H1 (cell line): ENCODE data around the gene HOXA11. TPM values are rescaled to one million over a fixed set of nuclear protein-coding genes. Genes with fewer than 3 reads are reported as not detected.

Experiments used
- CTCF ChIA-PET: fragments of 300-600 bp; sonication (Branson Sonifier 250); formaldehyde crosslinking; loops from one replicate; lab custom pipeline; 2021; ENCODE audit not compliant: partially characterized antibody; lab: Charles Lee
- POLR2A ChIA-PET: fragments of 300-600 bp; sonication (Branson Sonifier 250); formaldehyde crosslinking; loops from one replicate; lab custom pipeline; 2021; ENCODE audit warnings: inconsistent platforms; ENCODE audit not compliant: partially characterized antibody; lab: Charles Lee
- DNase-seq, 2 experiments: peaks; one replicate each; pipeline versions ENCODE4 v3.0.0 to v3.0.0-alpha.2; 2010 to 2022; ENCODE audit warnings: low spot score in 2 of 2, low read depth in 1 of 2, mixed read lengths in 1 of 2
- FAIRE-seq: peaks from 2 replicates; lab custom pipeline; 2011; peaks lifted over from hg19 to GRCh38; lab: Jason Lieb, UNC
- H2AFZ ChIP-seq: 2 replicates; pipeline ENCODE4 v1.8.1; 2012; ENCODE audit warnings: low read length, inconsistent platforms
- H2AK5ac ChIP-seq: 2 replicates; pipeline ENCODE4 v1.6.1; 2013; ENCODE audit warnings: low read depth, low read length
- H2BK120ac ChIP-seq: replicated peaks from 2 replicates; pipeline ENCODE3; 2013; ENCODE audit warnings: low read depth, low read length, inconsistent platforms
- H2BK12ac ChIP-seq: 2 replicates; pipeline ENCODE4 v1.6.1; 2013; ENCODE audit warnings: low read depth, low read length
- H2BK15ac ChIP-seq: 2 replicates; pipeline ENCODE4 v1.6.1; 2013; ENCODE audit warnings: low read length
- H2BK20ac ChIP-seq: 2 replicates; pipeline ENCODE4 v1.6.1; 2013; ENCODE audit warnings: low read length
- H2BK5ac ChIP-seq: 2 replicates; pipeline ENCODE4 v1.6.1; 2013; ENCODE audit warnings: low read depth, low read length
- H3K14ac ChIP-seq: 2 replicates; pipeline ENCODE4 v1.6.1; 2013; ENCODE audit warnings: inconsistent platforms; ENCODE audit not compliant: insufficient read length
- H3K18ac ChIP-seq: 2 replicates; pipeline ENCODE4 v1.6.1; 2013; ENCODE audit warnings: low read length; ENCODE audit errors: extremely low read depth
- H3K23ac ChIP-seq: 2 replicates; pipeline ENCODE4 v1.6.1; 2013; ENCODE audit warnings: inconsistent platforms; ENCODE audit not compliant: insufficient read length
- H3K23me2 ChIP-seq: 2 replicates; pipeline ENCODE4 v1.6.1; 2013; ENCODE audit warnings: low read depth, low read length
- H3K27ac ChIP-seq: 2 replicates; pipeline ENCODE4 v1.6.1; 2011; ENCODE audit warnings: low read depth, low read length, inconsistent platforms
- H3K27me3 ChIP-seq, 4 experiments: replicated peaks in 1 of 4; 1 replicate in 1 of 4; 2 replicates in 3 of 4; pipeline versions ENCODE4 v1.6.1 to v1.8.1; 2011 to 2013; ENCODE audit warnings: low read length in 3 of 4, mild to moderate bottlenecking in 3 of 4, inconsistent platforms in 2 of 4, mixed read lengths in 2 of 4, moderate library complexity in 1 of 4; ENCODE audit not compliant: control insufficient read depth in 3 of 4, insufficient read depth in 3 of 4; ENCODE audit errors: extremely low read depth in 1 of 4
- H3K36me3 ChIP-seq, 4 experiments: 2 replicates each; pipeline versions ENCODE4 v1.6.1 to v1.8.1; 2011 to 2013; ENCODE audit warnings: mild to moderate bottlenecking in 4 of 4, low read length in 3 of 4, moderate library complexity in 2 of 4, control low read depth in 1 of 4, inconsistent platforms in 1 of 4; ENCODE audit not compliant: insufficient read depth in 4 of 4, control insufficient read depth in 2 of 4
- H3K4ac ChIP-seq: replicated peaks from 2 replicates; pipeline ENCODE3; 2013; ENCODE audit warnings: low read length, low read depth, mixed read lengths, inconsistent platforms; ENCODE audit not compliant: insufficient read length
- H3K4me1 ChIP-seq, 4 experiments: replicated peaks in 1 of 4; 1 replicate in 1 of 4; 2 replicates in 3 of 4; pipeline versions ENCODE4 v1.6.1 to v1.8.1; 2011 to 2013; ENCODE audit warnings: low read length in 3 of 4, inconsistent platforms in 2 of 4, mixed read lengths in 1 of 4; ENCODE audit not compliant: insufficient read depth in 4 of 4, control insufficient read depth in 3 of 4
- H3K4me2 ChIP-seq, 2 experiments: 2 replicates each; pipeline versions ENCODE4 v1.6.1 to v1.8.1; 2011 to 2013; ENCODE audit warnings: low read depth in 2 of 2, low read length in 2 of 2, control low read depth in 1 of 2, inconsistent platforms in 1 of 2, mild to moderate bottlenecking in 1 of 2; ENCODE audit not compliant: insufficient read depth in 1 of 2
- H3K4me3 ChIP-seq, 4 experiments: fragments of 200-600, 300-600 bp in 1 of 4; sonication (generic), shearing (Covaris generic), sonication (Bioruptor Twin) in 1 of 4; 2 replicates each; pipeline versions ENCODE4 v1.5.1 to v1.8.1; 2011 to 2016; ENCODE audit warnings: low read length in 4 of 4, low read depth in 3 of 4, control low read depth in 2 of 4, inconsistent platforms in 2 of 4, mild to moderate bottlenecking in 2 of 4, mixed read lengths in 1 of 4, moderate library complexity in 1 of 4; ENCODE audit not compliant: insufficient read depth in 2 of 4; ENCODE audit errors: extremely low read depth in 1 of 4
- H3K56ac ChIP-seq: replicated peaks from 2 replicates; pipeline ENCODE3; 2013; ENCODE audit warnings: low read depth, mild to moderate bottlenecking, mixed read lengths, low read length, inconsistent platforms; ENCODE audit not compliant: insufficient read length
- H3K79me1 ChIP-seq: 2 replicates; pipeline ENCODE4 v1.6.1; 2013; ENCODE audit warnings: low read depth, low read length, control low read depth
- H3K79me2 ChIP-seq, 2 experiments: 2 replicates each; pipeline versions ENCODE4 v1.6.1 to v1.8.1; 2012 to 2013; ENCODE audit warnings: low read length in 2 of 2, mild to moderate bottlenecking in 2 of 2, inconsistent platforms in 1 of 2; ENCODE audit not compliant: insufficient read depth in 2 of 2, control insufficient read depth in 1 of 2
- H3K9ac ChIP-seq, 4 experiments: replicated peaks in 1 of 4; 1 replicate in 1 of 4; 2 replicates in 3 of 4; pipeline versions ENCODE4 v1.6.1 to v1.8.1; 2011 to 2013; ENCODE audit warnings: low read depth in 3 of 4, low read length in 3 of 4, control low read depth in 2 of 4, mild to moderate bottlenecking in 2 of 4, moderate library complexity in 2 of 4, inconsistent platforms in 1 of 4; ENCODE audit errors: extremely low read depth in 1 of 4
- H3K9me3 ChIP-seq, 2 experiments: 2 replicates each; pipeline versions ENCODE4 v1.6.1 to v1.8.1; 2012 to 2013; ENCODE audit warnings: mild to moderate bottlenecking in 2 of 2, moderate library complexity in 2 of 2, control low read depth in 1 of 2, inconsistent platforms in 1 of 2, low read depth in 1 of 2, low read length in 1 of 2, mixed read lengths in 1 of 2; ENCODE audit not compliant: insufficient read depth in 2 of 2
- H4K20me1 ChIP-seq, 2 experiments: replicated peaks in 1 of 2; 2 replicates each; pipeline versions ENCODE3 to v1.8.1; 2011 to 2013; ENCODE audit warnings: inconsistent platforms in 2 of 2, low read length in 2 of 2, mild to moderate bottlenecking in 1 of 2; ENCODE audit not compliant: insufficient read depth in 2 of 2, control insufficient read depth in 1 of 2
- H4K5ac ChIP-seq: 2 replicates; pipeline ENCODE4 v1.6.1; 2013; ENCODE audit warnings: low read length, low read depth, mixed read lengths, inconsistent platforms; ENCODE audit not compliant: insufficient read length
- H4K8ac ChIP-seq: 2 replicates; pipeline ENCODE4 v1.8.0; 2013; ENCODE audit warnings: mild to moderate bottlenecking, moderate library complexity, low read length, inconsistent platforms; ENCODE audit not compliant: insufficient read depth; ENCODE audit errors: extremely low read depth
- H4K91ac ChIP-seq: replicated peaks from 2 replicates; pipeline ENCODE3; 2013; ENCODE audit warnings: low read length, mixed read lengths, inconsistent platforms; ENCODE audit not compliant: insufficient read length
- ASH2L ChIP-seq: fragments of 200-600, 300-600 bp; sonication (generic); IDR thresholded peaks from one replicate; pipeline ENCODE4 v1.7.1; 2017; ENCODE audit warnings: low read length
- ATF3 ChIP-seq: IDR thresholded peaks from 2 replicates; pipeline ENCODE4 v1.6.1; 2011; ENCODE audit warnings: low read depth, mild to moderate bottlenecking, low read length; ENCODE audit not compliant: insufficient read depth
- CHD1 ChIP-seq: IDR thresholded peaks from 2 replicates; pipeline ENCODE4 v1.6.1; 2012; ENCODE audit warnings: low read depth, low read length, improper control_type of control experiment
- GABPA ChIP-seq: IDR thresholded peaks from 2 replicates; pipeline ENCODE4 v1.6.1; 2011; ENCODE audit warnings: mild to moderate bottlenecking, low read length, moderate library complexity, borderline replicate concordance; ENCODE audit not compliant: insufficient read depth
- HDAC2 ChIP-seq, 2 experiments: fragments of 300-600 bp in 1 of 2; sonication (generic) in 1 of 2; IDR thresholded peaks; 2 replicates each; pipeline ENCODE4 v1.6.1; 2011 to 2012; ENCODE audit warnings: low read depth in 2 of 2, low read length in 2 of 2, mild to moderate bottlenecking in 2 of 2, moderate library complexity in 2 of 2, borderline replicate concordance in 1 of 2, inconsistent platforms in 1 of 2
- NANOG ChIP-seq: IDR thresholded peaks from 2 replicates; pipeline ENCODE4 v1.6.1; 2011; ENCODE audit warnings: low read length, low read depth, mild to moderate bottlenecking, inconsistent platforms; ENCODE audit not compliant: insufficient read depth, poor library complexity, severe bottlenecking
- RBBP5 ChIP-seq: IDR thresholded peaks from 2 replicates; pipeline ENCODE4 v1.7.1; 2012; ENCODE audit warnings: low read depth, mild to moderate bottlenecking, inconsistent platforms, low read length, moderate library complexity, borderline replicate concordance
- YY1 ChIP-seq: IDR thresholded peaks from 2 replicates; pipeline ENCODE4 v1.6.1; 2011; ENCODE audit warnings: low read depth, mild to moderate bottlenecking, low read length
- WGBS, 2 experiments: shearing (Covaris generic) in 1 of 2; methylation state at CpG; one replicate each; pipeline versions ENCODE4 v1.1.6 to v1.1.7; 2013 to 2015; ENCODE audit warnings: low lambda C conversion rate in 2 of 2, mixed read lengths in 2 of 2, inconsistent platforms in 1 of 2, low coverage in 1 of 2, missing lambda C conversion rate in 1 of 2; ENCODE audit not compliant: insufficient replicate concordance in 2 of 2, insufficient coverage in 1 of 2, insufficient read length in 1 of 2; ENCODE audit errors: extremely low coverage in 1 of 2, missing lambda C conversion rate in 1 of 2; 5-methylcytosine and 5-hydroxymethylcytosine counted together
- polyA plus RNA-seq, 7 experiments: library from polyadenylated mRNA; depleted of rRNA in 3 of 7; stranded (reverse) in 5 of 7; unstranded in 2 of 7; fragments of >200 nt in 5 of 7; fragments of 200-250 nt in 2 of 7; gene quantifications; 1 replicate in 5 of 7; 2 replicates in 1 of 7; 4 replicates in 1 of 7; pipeline versions ENCODE4 v1.2.1 to v1.2.3, GENCODE V29; 2011 to 2013; ENCODE audit warnings: missing spikeins in 2 of 7, mixed read lengths in 2 of 7
- total RNA-seq: library from RNA; stranded (reverse); fragmentation: NEBNext Ultra II Directional; extraction: Animal tissue kit (Norgen Biotek cat#: 25700); gene quantifications from 2 replicates; pipeline ENCODE4 v1.2.1, GENCODE V29; 2021

Gene HOXA11
- total and polyA plus RNA-seq, 2 of the 8 experiments (the other 6 are each of a cell fraction or from before 2014, with no cell fraction given) = not detected

DNA sequence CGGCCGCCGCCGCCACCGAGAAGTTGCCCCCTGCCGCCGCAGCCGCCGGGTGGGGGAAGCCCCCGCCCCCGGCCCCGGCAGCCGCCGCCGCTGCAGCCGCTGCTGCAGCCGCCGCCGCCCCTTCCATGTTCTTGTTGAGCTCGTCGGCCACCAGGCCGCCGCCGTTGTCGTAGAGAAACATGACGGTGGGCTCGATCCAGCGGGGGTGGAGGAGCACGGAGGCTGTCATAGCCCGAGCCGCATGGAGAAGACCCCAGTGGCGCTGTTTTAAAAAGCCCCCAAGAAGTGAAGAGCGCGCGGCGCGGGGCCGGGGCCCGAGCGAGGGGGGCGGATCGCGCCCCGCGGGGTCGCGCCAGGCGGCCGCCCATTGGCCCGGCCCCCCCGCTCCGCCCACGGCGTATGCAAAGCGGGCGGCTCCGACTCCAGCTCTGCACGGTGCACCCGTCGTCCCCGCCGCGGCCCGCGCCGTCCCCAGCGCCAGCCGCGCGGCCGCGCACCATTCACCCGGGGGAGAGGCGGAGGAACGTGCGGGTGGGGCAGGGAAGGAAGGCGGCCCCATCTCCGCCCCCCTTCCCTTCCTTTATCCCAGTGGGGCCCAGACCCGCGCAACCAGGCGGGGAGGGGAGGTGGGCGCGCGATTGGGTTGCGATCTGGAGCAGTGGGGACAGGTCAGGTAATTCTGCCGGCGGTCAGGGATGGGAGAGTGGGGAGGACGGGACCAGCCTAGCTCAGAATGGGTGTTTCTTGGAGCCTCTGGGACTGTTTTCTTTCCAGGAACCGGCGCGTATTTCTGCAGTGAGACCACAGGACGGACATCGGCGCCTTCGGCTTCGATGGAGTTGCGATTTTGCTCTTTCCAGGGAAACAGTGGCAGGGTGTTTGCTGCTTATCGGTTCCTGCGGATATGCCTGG, 15.1 kb upstream of the HOXA11 start, which contains the start of gene HOXA13:
TSS of gene HOXA13 (minus strand) at position 243 of the 912 bp plus-strand sequence. CDS start at position 229, 14 bp downstream.
- Histone ChIP-seq H2BK12ac (no peak within 1 kb of the TSS), H3K23me2 (no peaks in the 10 kb centered on the region; the same call in 1 of the 2 replicates), H3K36me3 (peaks cover 0 to 18% (median 0%) of the 10 kb centered on the region in 4 experiments; a peak in 1 of 8 replicates), H4K91ac (no peak within 1 kb of the TSS), H3K27ac (no peak within 1 kb of the TSS), H3K18ac (no peak within 1 kb of the TSS), H2AK5ac (no peak within 1 kb of the TSS), H3K9ac (no peak within 1 kb of the TSS), H3K4me3 (peak within 1 kb of the TSS in 3 of 4 experiments; percentile 5 to 46 (median 12); a peak in 3 of 8 replicates), H3K56ac (no peak within 1 kb of the TSS), H2BK120ac (no peak within 1 kb of the TSS), H3K14ac (no peak within 1 kb of the TSS), H2AFZ (no peak within 1 kb of the TSS; the same call in 1 of the 2 replicates), H4K20me1 (peaks cover 33 to 46% of the 10 kb centered on the region in 2 experiments), H2BK20ac (no peak within 1 kb of the TSS), H3K4me1 (peaks cover 0 to 8% (median 2%) of the 10 kb centered on the region in 4 experiments; a peak in 5 of 7 replicates), H4K5ac (no peak within 1 kb of the TSS), H3K79me1 (no peaks in the 10 kb centered on the region; the same call in 1 of the 2 replicates), H3K27me3 (peaks cover 85 to 100% (median 95%) of the 10 kb centered on the region in 4 experiments), H2BK15ac (no peak within 1 kb of the TSS), H4K8ac (peak within 1 kb of the TSS; percentile 78), H2BK5ac (no peak within 1 kb of the TSS), H3K4me2 (peak within 1 kb of the TSS; percentile 33 to 52), H3K79me2 (no peaks in the 10 kb centered on the region), H3K9me3 (no peaks in the 10 kb centered on the region; a peak in 1 of 4 replicates), H3K23ac (no peak within 1 kb of the TSS), H3K4ac (no peak within 1 kb of the TSS)
- FAIRE-seq = no peak
- peak in 1 of 2 experiments; percentile 72 for DNase-seq
- WGBS, 2 experiments = 4% methylated on average over 36 of the region's 99 CpGs; no CpG with 5 or more reads in 1 of the 2 experiments
- CTCF ChIA-PET = interaction anchor here (1.0 to 3.9 kb wide), 8 partner anchors 9 to 862 kb away, joined by 3 to 23 read pairs (median 5); no protein-coding TSS in a partner anchor
- POLR2A ChIA-PET = interaction anchor here (1.5 kb wide), 1 partner anchor 9 kb away, joined by 5 read pairs; no protein-coding TSS in a partner anchor
- TF ChIP-seq GABPA (no peak), ATF3 (no peak), HDAC2 (IDR thresholded peaks at IDR 0.05; ENCODE audit: borderline replicate concordance in 1 of 2, low read depth in 2 of 2, low read length in 2 of 2) (0 out of 4 replicates have a peak, but pooled peaks of 1 of the 2 experiments have one; percentile 25), ASH2L (peak; percentile 23), CHD1 (no peak), RBBP5 (no peak), NANOG (no peak), YY1 (no peak)
